ENCODE measurements around the gene ADAM11.
"Not testable (repeated sequence)": the region's sequence is repeated elsewhere in the genome, so short reads cannot be mapped to it uniquely, and the experiment has no call there.

The ADAM11 gene

GRCh38 chr17:44808656-44809388 is 50.0 kb downstream of the ADAM11 start:
- H3K18ac ChIP-seq (ENCODE audit: low read length); DNase-seq; H3K9ac ChIP-seq (ENCODE audit: low read length); H3K4me2 ChIP-seq (ENCODE audit: low read length); H3K56ac ChIP-seq (ENCODE audit: low read length); H3K27me3 ChIP-seq (ENCODE audit: insufficient read depth, low read length, poor library complexity); H2BK15ac ChIP-seq (replicated peaks; ENCODE audit: low read depth); H3K36me3 ChIP-seq (ENCODE audit: control insufficient read depth, insufficient read depth, low read length); H2BK120ac ChIP-seq (ENCODE audit: low read depth, low read length); H2AK5ac ChIP-seq (ENCODE audit: low read length); H3K4me1 ChIP-seq (ENCODE audit: control insufficient read depth, low read depth, low read length); H4K8ac ChIP-seq (ENCODE audit: low read depth, low read length); H3K4ac ChIP-seq (ENCODE audit: low read depth, low read length); H3K27ac ChIP-seq (ENCODE audit: low read depth, low read length); H2BK5ac ChIP-seq (ENCODE audit: low read length); H3K4me3 ChIP-seq (ENCODE audit: low read length); H4K5ac ChIP-seq (ENCODE audit: low read length); H3K23ac ChIP-seq (ENCODE audit: low read length): not testable (repeated sequence)
- H3K79me1 ChIP-seq (ENCODE audit: low read length) = peaks cover 20% of the 10 kb centered on the region
- WGBS (ENCODE audit: extremely low coverage, insufficient coverage, low lambda C conversion rate) = no CpG with 5 or more reads among the region's 9 CpGs
- H3K79me2 ChIP-seq (ENCODE audit: control insufficient read depth, insufficient read depth, low read length) = peaks cover 36% of the 10 kb centered on the region

- Histone ChIP-seq H3K4me3 (ENCODE audit: low read length) (no peak overlapping the region), H3K56ac (ENCODE audit: low read length) (no peak overlapping the region), H3K27ac (ENCODE audit: low read depth, low read length) (no peak overlapping the region), H2BK5ac (ENCODE audit: low read length) (no peak overlapping the region), H3K4me2 (ENCODE audit: low read length) (no peak overlapping the region), H3K18ac (ENCODE audit: low read length) (no peak overlapping the region), H3K4ac (ENCODE audit: low read depth, low read length) (no peak overlapping the region), H2BK120ac (ENCODE audit: low read depth, low read length) (no peak overlapping the region), H3K36me3 (ENCODE audit: control insufficient read depth, insufficient read depth, low read length) (no peaks in the 10 kb centered on the region), H3K79me1 (ENCODE audit: low read length) (peaks cover 12% of the 10 kb centered on the region), H2AK5ac (ENCODE audit: low read length) (no peak overlapping the region), H2BK15ac (replicated peaks; ENCODE audit: low read depth) (no peak overlapping the region), H4K5ac (ENCODE audit: low read length) (no peak overlapping the region), H3K23ac (ENCODE audit: low read length) (no peak overlapping the region), H3K9ac (ENCODE audit: low read length) (no peak overlapping the region), H4K8ac (ENCODE audit: low read depth, low read length) (no peak overlapping the region), H3K27me3 (ENCODE audit: insufficient read depth, low read length, poor library complexity) (no peaks in the 10 kb centered on the region), H3K4me1 (ENCODE audit: control insufficient read depth, low read depth, low read length) (no peaks in the 10 kb centered on the region), H3K79me2 (ENCODE audit: control insufficient read depth, insufficient read depth, low read length) (peaks cover 45% of the 10 kb centered on the region)
- WGBS (ENCODE audit: extremely low coverage, insufficient coverage, low lambda C conversion rate) = no CpG with 5 or more reads among the region's 4 CpGs
- no peak for DNase-seq
These were observed 53.5 kb downstream of the ADAM11 start for GRCh38 chr17:44812263-44812662.

GRCh38 chr17:44818508-44818907 is 59.7 kb downstream of the ADAM11 start:
- WGBS (ENCODE audit: extremely low coverage, insufficient coverage, low lambda C conversion rate) = no CpG with 5 or more reads among the region's 6 CpGs
- H4K8ac ChIP-seq (ENCODE audit: low read depth, low read length); H2BK120ac ChIP-seq (ENCODE audit: low read depth, low read length); H3K36me3 ChIP-seq (ENCODE audit: control insufficient read depth, insufficient read depth, low read length); H3K27me3 ChIP-seq (ENCODE audit: insufficient read depth, low read length, poor library complexity); H3K79me1 ChIP-seq (ENCODE audit: low read length); H3K23ac ChIP-seq (ENCODE audit: low read length); H3K27ac ChIP-seq (ENCODE audit: low read depth, low read length); H3K56ac ChIP-seq (ENCODE audit: low read length); H4K5ac ChIP-seq (ENCODE audit: low read length); H3K4me2 ChIP-seq (ENCODE audit: low read length); H2BK15ac ChIP-seq (replicated peaks; ENCODE audit: low read depth); H3K4ac ChIP-seq (ENCODE audit: low read depth, low read length); H3K18ac ChIP-seq (ENCODE audit: low read length); H3K4me1 ChIP-seq (ENCODE audit: control insufficient read depth, low read depth, low read length); H2AK5ac ChIP-seq (ENCODE audit: low read length); H3K4me3 ChIP-seq (ENCODE audit: low read length); H3K9ac ChIP-seq (ENCODE audit: low read length); DNase-seq; H2BK5ac ChIP-seq (ENCODE audit: low read length): not testable (repeated sequence)
- H3K79me2 ChIP-seq (ENCODE audit: control insufficient read depth, insufficient read depth, low read length) = peaks cover 50% of the 10 kb centered on the region

GRCh38 chr17:44820631-44821212 is 61.9 kb downstream of the ADAM11 start:
- Histone ChIP-seq H4K5ac (ENCODE audit: low read length) (no peak overlapping the region), H3K23ac (ENCODE audit: low read length) (no peak overlapping the region), H3K56ac (ENCODE audit: low read length) (no peak overlapping the region), H3K4ac (ENCODE audit: low read depth, low read length) (no peak overlapping the region), H3K9ac (ENCODE audit: low read length) (no peak overlapping the region), H4K8ac (ENCODE audit: low read depth, low read length) (no peak overlapping the region), H3K79me2 (ENCODE audit: control insufficient read depth, insufficient read depth, low read length) (peaks cover 52% of the 10 kb centered on the region), H3K27ac (ENCODE audit: low read depth, low read length) (no peak overlapping the region), H3K27me3 (ENCODE audit: insufficient read depth, low read length, poor library complexity) (no peaks in the 10 kb centered on the region), H3K4me2 (ENCODE audit: low read length) (no peak overlapping the region), H3K4me3 (ENCODE audit: low read length) (no peak overlapping the region), H2AK5ac (ENCODE audit: low read length) (no peak overlapping the region), H3K79me1 (ENCODE audit: low read length) (no peaks in the 10 kb centered on the region), H3K18ac (ENCODE audit: low read length) (no peak overlapping the region), H2BK15ac (replicated peaks; ENCODE audit: low read depth) (no peak overlapping the region), H3K4me1 (ENCODE audit: control insufficient read depth, low read depth, low read length) (no peaks in the 10 kb centered on the region), H2BK120ac (ENCODE audit: low read depth, low read length) (no peak overlapping the region), H3K36me3 (ENCODE audit: control insufficient read depth, insufficient read depth, low read length) (no peaks in the 10 kb centered on the region), H2BK5ac (ENCODE audit: low read length) (no peak overlapping the region)
- WGBS (ENCODE audit: extremely low coverage, insufficient coverage, low lambda C conversion rate) = no CpG with 5 or more reads among the region's 7 CpGs
- DNase-seq = peak; percentile 25

- H3K9ac ChIP-seq (ENCODE audit: low read length); H3K27me3 ChIP-seq (ENCODE audit: insufficient read depth, low read length, poor library complexity); H3K56ac ChIP-seq (ENCODE audit: low read length); H4K5ac ChIP-seq (ENCODE audit: low read length); H3K79me1 ChIP-seq (ENCODE audit: low read length); H2BK15ac ChIP-seq (replicated peaks; ENCODE audit: low read depth); H3K18ac ChIP-seq (ENCODE audit: low read length); H2BK120ac ChIP-seq (ENCODE audit: low read depth, low read length); H3K36me3 ChIP-seq (ENCODE audit: control insufficient read depth, insufficient read depth, low read length); DNase-seq; H3K23ac ChIP-seq (ENCODE audit: low read length); H3K4me2 ChIP-seq (ENCODE audit: low read length); H3K4me3 ChIP-seq (ENCODE audit: low read length); H3K4ac ChIP-seq (ENCODE audit: low read depth, low read length); H3K4me1 ChIP-seq (ENCODE audit: control insufficient read depth, low read depth, low read length); H2AK5ac ChIP-seq (ENCODE audit: low read length); H2BK5ac ChIP-seq (ENCODE audit: low read length); H4K8ac ChIP-seq (ENCODE audit: low read depth, low read length); H3K27ac ChIP-seq (ENCODE audit: low read depth, low read length): not testable (repeated sequence)
- H3K79me2 ChIP-seq (ENCODE audit: control insufficient read depth, insufficient read depth, low read length) = peaks cover 68% of the 10 kb centered on the region
- no CpG with 5 or more reads among the region's 9 CpGs for WGBS (ENCODE audit: extremely low coverage, insufficient coverage, low lambda C conversion rate)
These were observed 66.4 kb downstream of the ADAM11 start for GRCh38 chr17:44825236-44825635.

Data from mesendoderm (in vitro differentiated cells).